Esophagus squamous epithelium (tissue), 5 donors: ENCODE measurements around the gene CD58. TPM values are rescaled to one million over a fixed set of nuclear protein-coding genes. Genes with fewer than 3 reads are reported as not detected.
A peak's percentile ranks its signal among the peaks of the same experiment; 100 is the strongest.

Source experiments
- DNase-seq: peaks from one replicate; lab custom pipeline; 2025; lab: John Stamatoyannopoulos, UW
- H3K27ac ChIP-seq, 4 donors: fragments of 200-600 bp; sonication (generic); one replicate each; pipeline ENCODE4 v1.5.1; 2016 to 2019; ENCODE audit warnings: mild to moderate bottlenecking in 1 of 4
- H3K27me3 ChIP-seq, 4 donors: fragments of 200-600 bp; sonication (generic); 1 replicate in 3 of 4; 2 replicates in 1 of 4; pipeline versions ENCODE4 v1.5.1 to v1.6.0; 2017 to 2021; ENCODE audit warnings: antibody characterized with exemption in 1 of 4
- H3K36me3 ChIP-seq, 3 donors: fragments of 200-600 bp; sonication (generic); one replicate each; pipeline ENCODE4 v1.5.1; 2016 to 2019
- H3K4me1 ChIP-seq, 3 donors: fragments of 200-600 bp; sonication (generic); one replicate each; pipeline ENCODE4 v1.5.1; 2017 to 2019
- H3K4me3 ChIP-seq, 4 donors: fragments of 200-600 bp; sonication (generic); 1 replicate in 3 of 4; 2 replicates in 1 of 4; pipeline ENCODE4 v1.5.1; 2016 to 2019; ENCODE audit warnings: mild to moderate bottlenecking in 2 of 4, moderate library complexity in 1 of 4
- H3K9me3 ChIP-seq, 3 donors: fragments of 200-600 bp; sonication (generic); one replicate each; pipeline ENCODE4 v1.5.1; 2016 to 2019
- CTCF ChIP-seq, 6 experiments: fragments of 450-650 bp in 4 of 6; fragments of 200-600 bp in 2 of 6; sonication (generic) in 2 of 6; IDR thresholded peaks; one replicate each; pipeline ENCODE4 v1.5.1; 2016 to 2019; ENCODE audit warnings: antibody characterized with exemption in 6 of 6, mild to moderate bottlenecking in 4 of 6, moderate library complexity in 4 of 6
- POLR2A ChIP-seq, 4 donors: fragments of 450-650 bp; IDR thresholded peaks; one replicate each; pipeline ENCODE4 v1.6.1; 2017; ENCODE audit warnings: antibody characterized with exemption in 4 of 4, mild to moderate bottlenecking in 4 of 4, moderate library complexity in 3 of 4
- WGBS, 2 donors: methylation state at CpG; one replicate each; pipeline ENCODE4 v1.1.5; 2018; 5-methylcytosine and 5-hydroxymethylcytosine counted together
- intact Hi-C: fragments of 100-400 bp; cut with DNase I; formaldehyde crosslinking; loops from one replicate; pipeline ENCODE4 v1.15.0; 2022
- total RNA-seq, 4 donors: library from RNA; depleted of rRNA; stranded (reverse); fragments of >200 nt; gene quantifications; one replicate each; pipeline ENCODE4 v1.1.0, GENCODE V29; 2016
- donor health status: DM: yes; HTN: yes; CAD: no.

Gene CD58
- total RNA-seq, 4 donors from 2014 or later, result 19.4 to 54.4 (median 32.5) TPM

GRCh38 chr1:116521186-116521585 lies 49.6 kb downstream of the CD58 start:
- Histone ChIP-seq H3K27ac (no peak overlapping the region), H3K4me3 (no peak overlapping the region), H3K27me3 (no peaks in the 10 kb centered on the region), H3K9me3 (no peaks in the 10 kb centered on the region), H3K4me1 (no peaks in the 10 kb centered on the region), H3K36me3 (peaks cover 0 to 42% (median 0%) of the 10 kb centered on the region in 3 donors)
- intact Hi-C loops, result no loop called here
- no peak for DNase-seq
- 79 to 91% methylated on average over 3 of the region's 3 CpGs for WGBS, 2 donors
- TF ChIP-seq POLR2A (IDR thresholded peaks at IDR 0.05) (no peak), CTCF (IDR thresholded peaks at IDR 0.05) (no peak)

- H3K9me3 ChIP-seq, result no peaks in the 10 kb centered on the region
- no peaks in the 10 kb centered on the region for H3K27me3 ChIP-seq
- no peak for DNase-seq
- WGBS, 2 donors, result 93 to 97% methylated on average over 3 of the region's 3 CpGs
- TF ChIP-seq POLR2A (IDR thresholded peaks at IDR 0.05) (no peak), CTCF (IDR thresholded peaks at IDR 0.05) (no peak)
- peaks cover 0 to 2% (median 0%) of the 10 kb centered on the region in 3 donors for H3K4me1 ChIP-seq
- H3K36me3 ChIP-seq, result peaks cover 0 to 39% (median 0%) of the 10 kb centered on the region in 3 donors
- no peak overlapping the region for H3K27ac ChIP-seq
- H3K4me3 ChIP-seq, result no peak overlapping the region
- intact Hi-C loops, result no loop called here
Observed at GRCh38 chr1:116518400-116518799, 52.4 kb downstream of the CD58 start.

GRCh38 chr1:116516631-116517030 lies 54.2 kb downstream of the CD58 start:
- no peak for DNase-seq
- Histone ChIP-seq H3K27ac (no peak overlapping the region), H3K36me3 (peaks cover 0 to 33% (median 0%) of the 10 kb centered on the region in 3 donors), H3K4me1 (peaks cover 0 to 2% (median 0%) of the 10 kb centered on the region in 3 donors), H3K4me3 (no peak overlapping the region), H3K9me3 (no peaks in the 10 kb centered on the region), H3K27me3 (no peaks in the 10 kb centered on the region)
- WGBS, 2 donors, result 85 to 86% methylated on average over 5 of the region's 5 CpGs
- intact Hi-C loops, result no loop called here
- no peak for TF ChIP-seq POLR2A (IDR thresholded peaks at IDR 0.05)
- TF ChIP-seq CTCF (IDR thresholded peaks at IDR 0.05), result no peak

GRCh38 chr1:116515702-116516101 lies 55.1 kb downstream of the CD58 start:
- Histone ChIP-seq H3K27ac (peak overlapping the region; percentile 52 to 74 (median 60)), H3K36me3 (peaks cover 0 to 24% (median 0%) of the 10 kb centered on the region in 3 donors), H3K4me1 (peaks cover 0 to 2% (median 0%) of the 10 kb centered on the region in 3 donors), H3K27me3 (no peaks in the 10 kb centered on the region), H3K4me3 (no peak overlapping the region), H3K9me3 (no peaks in the 10 kb centered on the region)
- DNase-seq, result no peak
- TF ChIP-seq CTCF (IDR thresholded peaks at IDR 0.05) (no peak), POLR2A (IDR thresholded peaks at IDR 0.05) (no peak)
- 68 to 74% methylated on average over 7 of the region's 7 CpGs for WGBS, 2 donors
- intact Hi-C loops, result no loop called here

- TF ChIP-seq POLR2A (IDR thresholded peaks at IDR 0.05), result no peak
- TF ChIP-seq CTCF (IDR thresholded peaks at IDR 0.05), result no peak
- Histone ChIP-seq H3K27me3 (no peaks in the 10 kb centered on the region), H3K36me3 (peaks cover 0 to 16% (median 0%) of the 10 kb centered on the region in 3 donors), H3K27ac (peak overlapping the region; percentile 52 to 74 (median 60)), H3K9me3 (no peaks in the 10 kb centered on the region), H3K4me3 (no peak overlapping the region), H3K4me1 (peaks cover 0 to 2% (median 0%) of the 10 kb centered on the region in 3 donors)
- WGBS, 2 donors, result 67% methylated on average over 8 of the region's 8 CpGs; no CpG with 5 or more reads in 1 of the 2 donors
- no peak for DNase-seq
- intact Hi-C loops, result no loop called here
Observed at GRCh38 chr1:116514708-116515525, 55.9 kb downstream of the CD58 start.
